ENCODE measurements around the gene ARHGEF12.

Gene ARHGEF12

DNA sequence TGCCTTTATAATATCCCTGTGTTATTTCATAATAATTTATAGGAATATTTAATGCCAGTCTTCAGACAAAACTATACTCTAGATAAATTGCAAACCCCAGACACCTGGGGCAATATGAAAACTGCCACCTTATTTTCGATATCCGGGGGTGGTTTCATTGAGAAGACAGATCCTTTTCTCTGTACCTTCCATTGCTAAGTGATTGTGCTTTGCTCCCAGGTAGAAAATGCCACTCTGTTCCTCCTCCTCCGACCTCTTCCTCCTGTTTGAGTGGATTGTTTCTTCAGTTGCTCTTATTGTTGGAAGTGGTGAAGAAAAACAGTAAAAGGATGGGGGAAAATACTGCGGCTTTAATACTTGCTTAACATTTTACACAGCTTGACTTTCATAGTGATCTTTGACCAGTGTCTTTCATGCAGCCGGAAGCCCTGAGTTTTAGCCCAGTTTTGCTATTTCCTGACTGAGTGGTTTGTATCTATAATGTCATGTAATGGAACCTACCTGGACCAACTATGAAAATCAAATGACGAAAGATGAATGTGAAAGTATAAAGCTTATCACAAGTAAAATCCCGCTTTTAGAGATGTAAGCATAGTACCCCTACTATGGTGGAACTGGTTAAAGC is 169.7 kb downstream of the ARHGEF12 start:
- no peak for DNase-seq (ENCODE audit: low spot score)
- TF ChIP-seq CTCF (IDR thresholded peaks at IDR 0.05; ENCODE audit: extremely low read depth, insufficient read depth, missing control alignments), result no peak
- in situ Hi-C loops (cut with MboI; ENCODE audit: low pct_unique_long_range_greater_than_20kb, low sequenced_read_pairs, unreplicated experiment), result loop anchor here (25.0 kb wide), 4 partner anchors 181 to 681 kb away; no protein-coding TSS in a partner anchor

DNA sequence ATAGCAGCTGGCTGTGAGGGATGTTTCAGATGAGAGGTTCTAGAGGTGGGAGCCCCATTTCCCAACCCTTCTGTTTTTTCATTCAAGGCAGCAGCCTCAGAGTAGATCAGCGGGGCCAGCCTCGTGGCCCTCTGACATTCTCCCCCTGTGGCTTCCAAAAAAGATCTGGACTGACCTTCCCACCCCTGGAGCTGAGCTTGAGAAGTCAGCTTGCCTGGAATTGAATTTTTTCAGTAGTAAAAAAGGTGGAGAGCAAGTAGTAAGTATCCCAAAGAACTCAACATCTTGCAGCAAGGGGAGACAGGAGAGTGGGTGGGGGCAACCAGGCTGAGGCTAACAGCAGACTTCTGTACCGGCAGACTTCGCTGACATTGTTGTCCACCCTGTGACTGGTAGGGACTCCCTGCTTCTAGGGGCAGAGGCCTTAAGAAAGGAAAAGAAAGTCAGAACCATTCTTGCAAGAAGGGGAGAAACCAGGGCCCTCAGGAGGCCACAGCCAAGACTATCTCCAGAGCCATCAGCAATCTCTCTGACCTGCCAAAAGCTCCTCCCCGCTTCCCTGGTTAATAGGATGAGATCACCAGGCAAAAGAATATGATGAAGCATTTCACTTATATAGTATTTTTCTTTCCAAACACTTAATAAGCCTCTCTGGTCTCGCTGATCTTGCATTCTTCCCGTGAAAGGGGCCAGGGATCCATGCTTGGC is 173.3 kb downstream of the ARHGEF12 start:
- in situ Hi-C loops (cut with MboI; ENCODE audit: low pct_unique_long_range_greater_than_20kb, low sequenced_read_pairs, unreplicated experiment), result loop anchor here (25.0 kb wide), 4 partner anchors 178 to 678 kb away; no protein-coding TSS in a partner anchor
- no peak for TF ChIP-seq CTCF (IDR thresholded peaks at IDR 0.05; ENCODE audit: extremely low read depth, insufficient read depth, missing control alignments)
- no peak for DNase-seq (ENCODE audit: low spot score)

GRCh38 chr11:120510406-120511115 is 174.3 kb downstream of the ARHGEF12 start:
- in situ Hi-C loops (cut with MboI; ENCODE audit: low pct_unique_long_range_greater_than_20kb, low sequenced_read_pairs, unreplicated experiment), result loop anchor here (25.0 kb wide), 4 partner anchors 177 to 677 kb away; no protein-coding TSS in a partner anchor
- no peak for TF ChIP-seq CTCF (IDR thresholded peaks at IDR 0.05; ENCODE audit: extremely low read depth, insufficient read depth, missing control alignments)
- no peak for DNase-seq (ENCODE audit: low spot score)

GRCh38 chr11:120511116-120511819 is 175.1 kb downstream of the ARHGEF12 start, which contains the start of gene GRIK4:
Gene GRIK4 (plus strand): TSS chr11:120511748. CDS start chr11:120660319, 148,571 bp downstream.
- TF ChIP-seq CTCF (IDR thresholded peaks at IDR 0.05; ENCODE audit: extremely low read depth, insufficient read depth, missing control alignments), result peak; percentile 92
- in situ Hi-C loops (cut with MboI; ENCODE audit: low pct_unique_long_range_greater_than_20kb, low sequenced_read_pairs, unreplicated experiment), result loop anchor here (25.0 kb wide), 4 partner anchors 176 to 676 kb away; no protein-coding TSS in a partner anchor
- DNase-seq (ENCODE audit: low spot score), result peak; percentile 97

DNA sequence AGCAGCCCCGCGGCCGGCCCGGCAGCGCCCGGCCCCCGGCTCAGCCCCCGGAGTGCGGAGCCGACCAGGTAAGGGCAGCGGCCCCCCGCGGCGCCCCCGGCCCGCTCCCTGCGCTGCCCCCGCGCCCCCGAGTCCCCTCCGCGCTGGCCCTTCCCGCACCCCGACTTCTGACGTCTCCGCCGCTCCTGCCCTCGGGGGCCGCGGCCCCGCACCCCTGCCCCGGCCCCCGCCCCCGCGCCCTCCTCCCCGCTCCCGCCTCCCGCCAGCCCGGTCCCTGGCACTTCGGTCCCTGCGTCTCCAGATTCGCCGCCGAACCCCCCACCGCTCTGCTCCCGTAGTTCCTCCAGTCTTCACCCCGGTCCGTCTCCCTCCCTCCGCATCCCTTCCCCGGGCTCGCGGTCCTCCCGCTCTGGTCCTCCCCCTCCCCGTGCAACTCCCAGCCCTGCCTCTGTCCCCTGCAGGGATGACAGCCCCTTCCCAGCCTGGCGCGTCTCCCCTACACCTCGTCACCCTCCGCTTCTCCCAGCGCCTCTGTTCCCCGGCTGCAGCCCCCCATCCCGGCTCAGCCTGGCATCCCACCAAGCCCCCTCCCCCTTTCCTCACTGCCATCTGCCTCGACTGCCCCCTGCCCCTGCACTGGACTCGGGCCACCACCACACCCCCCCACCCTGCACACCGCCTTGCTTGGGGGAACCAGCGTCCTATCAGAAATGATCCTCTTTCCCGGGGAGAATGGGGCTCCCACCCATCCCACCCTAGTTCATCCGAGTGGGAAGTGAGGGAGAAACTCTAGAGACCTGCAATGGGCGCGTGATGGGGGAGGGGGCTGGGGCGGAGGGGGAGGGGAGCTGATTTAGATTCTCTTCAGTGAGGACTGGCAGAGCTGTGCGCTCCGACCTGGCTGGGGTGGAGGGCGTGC is 175.9 kb downstream of the ARHGEF12 start:
- peak; percentile 59 for DNase-seq (ENCODE audit: low spot score)
- in situ Hi-C loops (cut with MboI; ENCODE audit: low pct_unique_long_range_greater_than_20kb, low sequenced_read_pairs, unreplicated experiment), result loop anchor here (25.0 kb wide), 4 partner anchors 175 to 675 kb away; no protein-coding TSS in a partner anchor
- TF ChIP-seq CTCF (IDR thresholded peaks at IDR 0.05; ENCODE audit: extremely low read depth, insufficient read depth, missing control alignments), result no peak
